Measurements from ENCODE around the gene ATXN1.

DNA sequence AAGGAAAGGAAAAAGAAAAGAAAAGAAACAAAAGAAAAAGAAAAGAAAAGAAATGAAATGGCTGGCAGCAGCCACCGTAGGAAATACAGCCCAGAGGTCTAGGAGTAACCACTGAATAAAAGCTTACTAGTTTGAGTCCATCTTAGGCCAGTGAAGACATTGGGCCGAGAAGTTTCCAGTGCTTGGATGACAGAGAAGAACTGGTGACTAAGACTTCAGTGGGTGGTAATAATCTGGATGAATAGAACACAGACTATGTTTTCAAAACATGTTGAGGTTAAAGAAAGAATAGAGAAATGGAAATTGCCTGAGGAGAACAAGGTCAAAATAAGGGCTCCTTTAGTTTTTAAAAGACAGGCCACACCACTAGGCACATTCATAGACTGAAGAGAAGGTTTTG is 198.8 kb downstream of the ATXN1 start:
- TF ChIP-seq CTCF (conservative IDR thresholded peaks at IDR 0.05; ENCODE audit: low read depth in 2 of 2) (no peak), EZH2 (IDR thresholded peaks at IDR 0.05; ENCODE audit: low read depth, unreplicated experiment) (no peak), EZH2phosphoT487 (IDR thresholded peaks at IDR 0.05; ENCODE audit: unreplicated experiment) (no peak), POLR2AphosphoS5 (IDR thresholded peaks at IDR 0.05; ENCODE audit: low read depth) (no peak), JUNB (IDR thresholded peaks at IDR 0.05; ENCODE audit: unreplicated experiment) (no peak)
- TF ChIP-seq, protein P1, sequence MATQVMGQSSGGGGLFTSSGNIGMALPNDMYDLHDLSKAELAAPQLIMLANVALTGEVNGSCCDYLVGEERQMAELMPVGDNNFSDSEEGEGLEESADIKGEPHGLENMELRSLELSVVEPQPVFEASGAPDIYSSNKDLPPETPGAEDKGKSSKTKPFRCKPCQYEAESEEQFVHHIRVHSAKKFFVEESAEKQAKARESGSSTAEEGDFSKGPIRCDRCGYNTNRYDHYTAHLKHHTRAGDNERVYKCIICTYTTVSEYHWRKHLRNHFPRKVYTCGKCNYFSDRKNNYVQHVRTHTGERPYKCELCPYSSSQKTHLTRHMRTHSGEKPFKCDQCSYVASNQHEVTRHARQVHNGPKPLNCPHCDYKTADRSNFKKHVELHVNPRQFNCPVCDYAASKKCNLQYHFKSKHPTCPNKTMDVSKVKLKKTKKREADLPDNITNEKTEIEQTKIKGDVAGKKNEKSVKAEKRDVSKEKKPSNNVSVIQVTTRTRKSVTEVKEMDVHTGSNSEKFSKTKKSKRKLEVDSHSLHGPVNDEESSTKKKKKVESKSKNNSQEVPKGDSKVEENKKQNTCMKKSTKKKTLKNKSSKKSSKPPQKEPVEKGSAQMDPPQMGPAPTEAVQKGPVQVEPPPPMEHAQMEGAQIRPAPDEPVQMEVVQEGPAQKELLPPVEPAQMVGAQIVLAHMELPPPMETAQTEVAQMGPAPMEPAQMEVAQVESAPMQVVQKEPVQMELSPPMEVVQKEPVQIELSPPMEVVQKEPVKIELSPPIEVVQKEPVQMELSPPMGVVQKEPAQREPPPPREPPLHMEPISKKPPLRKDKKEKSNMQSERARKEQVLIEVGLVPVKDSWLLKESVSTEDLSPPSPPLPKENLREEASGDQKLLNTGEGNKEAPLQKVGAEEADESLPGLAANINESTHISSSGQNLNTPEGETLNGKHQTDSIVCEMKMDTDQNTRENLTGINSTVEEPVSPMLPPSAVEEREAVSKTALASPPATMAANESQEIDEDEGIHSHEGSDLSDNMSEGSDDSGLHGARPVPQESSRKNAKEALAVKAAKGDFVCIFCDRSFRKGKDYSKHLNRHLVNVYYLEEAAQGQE (IDR thresholded peaks at IDR 0.05; ENCODE audit: unreplicated experiment): no peak
- TF ChIP-seq, protein P2, sequence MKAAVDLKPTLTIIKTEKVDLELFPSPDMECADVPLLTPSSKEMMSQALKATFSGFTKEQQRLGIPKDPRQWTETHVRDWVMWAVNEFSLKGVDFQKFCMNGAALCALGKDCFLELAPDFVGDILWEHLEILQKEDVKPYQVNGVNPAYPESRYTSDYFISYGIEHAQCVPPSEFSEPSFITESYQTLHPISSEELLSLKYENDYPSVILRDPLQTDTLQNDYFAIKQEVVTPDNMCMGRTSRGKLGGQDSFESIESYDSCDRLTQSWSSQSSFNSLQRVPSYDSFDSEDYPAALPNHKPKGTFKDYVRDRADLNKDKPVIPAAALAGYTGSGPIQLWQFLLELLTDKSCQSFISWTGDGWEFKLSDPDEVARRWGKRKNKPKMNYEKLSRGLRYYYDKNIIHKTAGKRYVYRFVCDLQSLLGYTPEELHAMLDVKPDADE (IDR thresholded peaks at IDR 0.05): no peak

Data from GM23338 (cell line).